Activated CD4-positive, alpha-beta T cell treated with anti-CD3 and anti-CD28 coated beads, Interleukin-2, amount 50 U/mL, for 48 hours (primary cell): Measurements from ENCODE around the gene FSIP1.

Experiments used
- DNase-seq, 2 experiments: peaks; one replicate each; pipeline ENCODE4 v3.0.0-alpha.2; 2020

FSIP1 gene

GRCh38 chr15:39756806-39757522, 25.7 kb downstream of the FSIP1 start:
- DNase-seq: no peak

GRCh38 chr15:39752991-39753390, 29.6 kb downstream of the FSIP1 start:
- DNase-seq: no peak

- DNase-seq: no peak
These were observed 30.4 kb downstream of the FSIP1 start for GRCh38 chr15:39752246-39752645.

GRCh38 chr15:39748276-39748675, 34.4 kb downstream of the FSIP1 start:
- DNase-seq: no peak

- DNase-seq: no peak
These were observed 35.3 kb downstream of the FSIP1 start for GRCh38 chr15:39747326-39747725.

GRCh38 chr15:39746714-39747276, 35.8 kb downstream of the FSIP1 start:
- no peak for DNase-seq

GRCh38 chr15:39746176-39746575, 36.5 kb downstream of the FSIP1 start:
- no peak for DNase-seq

GRCh38 chr15:39745415-39745814, 37.2 kb downstream of the FSIP1 start:
- DNase-seq: no peak

- no peak for DNase-seq
These were observed 38.1 kb downstream of the FSIP1 start for GRCh38 chr15:39744334-39745103.

GRCh38 chr15:39743611-39744010, 39.0 kb downstream of the FSIP1 start:
- DNase-seq: no peak

- no peak for DNase-seq
These were observed 41.4 kb downstream of the FSIP1 start for GRCh38 chr15:39741258-39741657.

- no peak for DNase-seq
These were observed 43.6 kb downstream of the FSIP1 start for GRCh38 chr15:39738998-39739397.

GRCh38 chr15:39737196-39737550, 45.5 kb downstream of the FSIP1 start:
- DNase-seq: no peak

- DNase-seq: no peak
These were observed 46.0 kb downstream of the FSIP1 start for GRCh38 chr15:39736412-39737195.

GRCh38 chr15:39735120-39735717, 47.4 kb downstream of the FSIP1 start:
- no peak for DNase-seq

GRCh38 chr15:39731266-39731665, 51.4 kb downstream of the FSIP1 start:
- DNase-seq: no peak

GRCh38 chr15:39730552-39730951, 52.1 kb downstream of the FSIP1 start:
- DNase-seq: no peak

GRCh38 chr15:39729500-39729899, 53.1 kb downstream of the FSIP1 start:
- DNase-seq: no peak

GRCh38 chr15:39728845-39729244, 53.8 kb downstream of the FSIP1 start:
- no peak for DNase-seq

GRCh38 chr15:39721893-39722292, 60.7 kb downstream of the FSIP1 start:
- DNase-seq: no peak

- DNase-seq: no peak
These were observed 61.7 kb downstream of the FSIP1 start for GRCh38 chr15:39720621-39721611.

GRCh38 chr15:39720081-39720480, 62.6 kb downstream of the FSIP1 start:
- DNase-seq: no peak
